Astrocyte of the cerebellum (primary cell): Measurements from ENCODE around the gene BIK.

Experiments used
- DNase-seq: peaks from one replicate; pipeline ENCODE4 v3.0.0-alpha.2; 2011; ENCODE audit warnings: low read depth
- H3K4me3 ChIP-seq: 2 replicates; pipeline ENCODE4 v1.5.1; 2011; ENCODE audit warnings: mild to moderate bottlenecking, low read depth, low read length, moderate library complexity
- in situ Hi-C: cut with HindIII; loops from 2 replicates; pipeline ENCODE4 v1.10.0; 2017; ENCODE audit warnings: low sequenced_read_pairs
- TF ChIP-seq, protein P1 (sequence below): IDR thresholded peaks from 2 replicates; pipeline ENCODE4 v1.5.1; 2012; ENCODE audit warnings: low read length, low read depth, moderate library complexity, mild to moderate bottlenecking; ENCODE audit errors: missing control alignments

Gene BIK

DNA sequence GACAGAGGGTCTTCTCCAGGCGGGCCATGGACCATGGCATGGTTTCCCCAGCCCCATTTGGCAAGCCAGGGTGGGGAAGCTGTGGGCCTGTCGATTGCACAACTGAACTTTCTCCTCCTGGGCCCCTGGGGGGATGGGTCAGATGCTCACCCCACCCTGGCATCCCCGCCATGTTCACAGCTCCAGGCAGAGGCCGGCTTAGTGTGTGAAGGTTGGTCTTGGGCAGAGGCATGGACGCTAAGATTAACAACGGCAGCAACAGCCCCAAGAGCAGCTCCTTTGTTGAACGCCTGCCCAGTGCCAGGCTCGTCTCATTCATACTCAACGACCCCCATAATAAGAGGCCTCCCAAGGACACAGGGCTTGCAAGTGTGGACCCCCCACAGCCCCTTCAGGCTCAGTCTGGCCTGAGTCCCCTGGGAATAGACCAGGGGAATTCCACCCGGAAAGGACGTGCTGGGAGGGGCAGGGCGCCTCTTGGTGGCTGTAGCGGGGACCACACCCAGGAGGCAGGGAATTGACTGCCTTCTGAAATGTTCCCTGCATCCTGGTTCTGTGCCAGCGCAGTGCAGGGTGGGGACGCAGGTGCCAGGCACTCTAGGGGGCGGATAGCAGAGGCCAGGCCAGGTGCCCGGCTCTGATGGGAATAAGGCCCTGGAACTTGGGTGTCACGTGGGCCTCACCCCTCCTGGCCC lies 49.1 kb downstream of the BIK start:
- TF ChIP-seq, protein P1, sequence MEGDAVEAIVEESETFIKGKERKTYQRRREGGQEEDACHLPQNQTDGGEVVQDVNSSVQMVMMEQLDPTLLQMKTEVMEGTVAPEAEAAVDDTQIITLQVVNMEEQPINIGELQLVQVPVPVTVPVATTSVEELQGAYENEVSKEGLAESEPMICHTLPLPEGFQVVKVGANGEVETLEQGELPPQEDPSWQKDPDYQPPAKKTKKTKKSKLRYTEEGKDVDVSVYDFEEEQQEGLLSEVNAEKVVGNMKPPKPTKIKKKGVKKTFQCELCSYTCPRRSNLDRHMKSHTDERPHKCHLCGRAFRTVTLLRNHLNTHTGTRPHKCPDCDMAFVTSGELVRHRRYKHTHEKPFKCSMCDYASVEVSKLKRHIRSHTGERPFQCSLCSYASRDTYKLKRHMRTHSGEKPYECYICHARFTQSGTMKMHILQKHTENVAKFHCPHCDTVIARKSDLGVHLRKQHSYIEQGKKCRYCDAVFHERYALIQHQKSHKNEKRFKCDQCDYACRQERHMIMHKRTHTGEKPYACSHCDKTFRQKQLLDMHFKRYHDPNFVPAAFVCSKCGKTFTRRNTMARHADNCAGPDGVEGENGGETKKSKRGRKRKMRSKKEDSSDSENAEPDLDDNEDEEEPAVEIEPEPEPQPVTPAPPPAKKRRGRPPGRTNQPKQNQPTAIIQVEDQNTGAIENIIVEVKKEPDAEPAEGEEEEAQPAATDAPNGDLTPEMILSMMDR: peak; percentile 21
- no peak overlapping the region for H3K4me3 ChIP-seq
- in situ Hi-C loops: no loop called here
- DNase-seq: no peak

GRCh38 chr22:43160497-43161126 lies 50.1 kb downstream of the BIK start:
- TF ChIP-seq, protein P1: no peak
- in situ Hi-C loops: no loop called here
- DNase-seq: no peak
- no peak overlapping the region for H3K4me3 ChIP-seq

- H3K4me3 ChIP-seq: no peak overlapping the region
- in situ Hi-C loops: no loop called here
- TF ChIP-seq, protein P1: no peak
- DNase-seq: no peak
Observed at GRCh38 chr22:43162412-43163150, 52.0 kb downstream of the BIK start.

GRCh38 chr22:43163241-43163795 lies 52.8 kb downstream of the BIK start:
- in situ Hi-C loops: no loop called here
- TF ChIP-seq, protein P1: no peak
- H3K4me3 ChIP-seq: no peak overlapping the region
- DNase-seq: no peak

DNA sequence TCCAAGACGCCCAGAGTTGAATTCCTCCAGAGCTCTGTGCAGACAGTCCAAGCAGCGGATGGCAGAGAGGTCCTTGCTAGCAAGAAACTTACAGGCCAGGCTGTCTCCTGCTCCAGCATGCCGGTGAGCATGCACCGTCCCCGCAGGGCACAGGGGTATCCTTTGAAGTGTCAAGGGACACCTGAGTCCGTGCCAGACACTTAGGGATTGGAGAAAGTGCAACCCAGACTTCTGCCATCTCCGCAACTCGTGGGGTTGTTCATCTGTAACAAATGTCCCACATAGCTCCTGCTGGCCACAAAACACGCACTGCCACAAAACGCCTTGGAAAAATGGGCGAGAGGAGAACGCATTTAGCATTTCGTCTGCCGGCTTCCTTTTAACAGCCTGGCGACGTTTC lies 54.1 kb downstream of the BIK start:
- TF ChIP-seq, protein P1: no peak
- in situ Hi-C loops: no loop called here
- H3K4me3 ChIP-seq: no peak overlapping the region
- no peak for DNase-seq

GRCh38 chr22:43166132-43166930 lies 55.8 kb downstream of the BIK start:
- no peak for DNase-seq
- in situ Hi-C loops: no loop called here
- H3K4me3 ChIP-seq: no peak overlapping the region
- TF ChIP-seq, protein P1: no peak
